ENCODE results near the gene FHOD3. TPM values are rescaled to one million over a fixed set of nuclear protein-coding genes. Genes with fewer than 3 reads are reported as not detected.

The FHOD3 gene
- total and polyA plus RNA-seq, 2 of the 8 experiments (the other 6 are each of a cell fraction or from before 2014, with no cell fraction given): 9.7 to 10.5 TPM

DNA sequence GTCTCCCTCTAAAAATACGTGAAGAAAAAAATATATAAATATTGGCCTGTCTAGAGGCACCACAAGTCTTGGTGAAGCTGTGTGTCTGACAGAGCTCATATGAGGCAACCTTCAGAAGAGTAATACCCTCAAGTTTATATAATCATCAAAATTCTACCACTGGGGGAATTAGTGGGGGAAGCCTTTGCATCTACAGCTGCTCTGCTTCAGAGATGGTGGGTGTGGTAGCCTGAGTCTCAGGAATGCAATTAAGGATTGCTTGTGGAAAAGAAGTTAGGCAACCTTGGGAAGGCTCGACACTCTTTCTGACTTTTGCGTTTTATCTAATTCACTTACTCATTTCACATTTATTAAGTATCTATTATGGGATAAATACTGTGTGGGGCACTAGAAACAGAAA, 513.9 kb downstream of the FHOD3 start:
- H2AFZ ChIP-seq (ENCODE audit: low read length): no peak overlapping the region
- no peak overlapping the region for H2BK15ac ChIP-seq (ENCODE audit: low read length)
- DNase-seq (ENCODE audit: low read depth in 1 of 2, low spot score in 2 of 2): no peak
- TF ChIP-seq, protein P1, sequence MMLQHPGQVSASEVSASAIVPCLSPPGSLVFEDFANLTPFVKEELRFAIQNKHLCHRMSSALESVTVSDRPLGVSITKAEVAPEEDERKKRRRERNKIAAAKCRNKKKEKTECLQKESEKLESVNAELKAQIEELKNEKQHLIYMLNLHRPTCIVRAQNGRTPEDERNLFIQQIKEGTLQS (IDR thresholded peaks at IDR 0.05; ENCODE audit: insufficient read depth, low read depth, low read length): no peak
- TF ChIP-seq KDM1A (IDR thresholded peaks at IDR 0.05; ENCODE audit: borderline replicate concordance, low read length) (no peak), BRCA1 (IDR thresholded peaks at IDR 0.05; ENCODE audit: low read depth, low read length) (no peak)
- H2AK5ac ChIP-seq (ENCODE audit: low read depth, low read length): no peak overlapping the region
- H4K5ac ChIP-seq (ENCODE audit: insufficient read length, low read depth, low read length): no peak overlapping the region
- no peak overlapping the region for H4K91ac ChIP-seq (replicated peaks; ENCODE audit: insufficient read length, low read length)
- H3K18ac ChIP-seq (ENCODE audit: extremely low read depth, low read length): no peak overlapping the region
- H3K4me3 ChIP-seq (ENCODE audit: extremely low read depth in 1 of 4, insufficient read depth in 2 of 4, low read depth in 3 of 4, low read length in 4 of 4): no peak overlapping the region
- no peaks in the 10 kb centered on the region for H3K27me3 ChIP-seq (replicated peaks in 1 of 4; ENCODE audit: control insufficient read depth in 3 of 4, extremely low read depth in 1 of 4, insufficient read depth in 3 of 4, low read length in 3 of 4)
- no peak overlapping the region for H3K4me2 ChIP-seq (ENCODE audit: insufficient read depth in 1 of 2, low read depth in 2 of 2, low read length in 2 of 2)
- no peak overlapping the region for H3K23ac ChIP-seq (ENCODE audit: insufficient read length)
- no peak overlapping the region for H3K9ac ChIP-seq (replicated peaks in 1 of 4; ENCODE audit: extremely low read depth in 1 of 4, low read depth in 3 of 4, low read length in 3 of 4)
- H2BK5ac ChIP-seq (ENCODE audit: low read depth, low read length): no peak overlapping the region
- H4K8ac ChIP-seq (ENCODE audit: extremely low read depth, insufficient read depth, low read length): no peak overlapping the region
- ChIA-PET CTCF (ENCODE audit: partially characterized antibody) (interaction anchor here (1.2 to 3.7 kb wide), 7 partner anchors 10 to 124 kb away, joined by 3 to 17 read pairs (median 5); no protein-coding TSS in a partner anchor), POLR2A (ENCODE audit: partially characterized antibody) (no interaction called here)
- H4K20me1 ChIP-seq (replicated peaks in 1 of 2; ENCODE audit: control insufficient read depth in 1 of 2, insufficient read depth in 2 of 2, low read length in 2 of 2): peaks cover 2 to 8% of the 10 kb centered on the region in 2 experiments
- H3K4ac ChIP-seq (replicated peaks; ENCODE audit: insufficient read length, low read depth, low read length): no peak overlapping the region
- H3K36me3 ChIP-seq (ENCODE audit: control insufficient read depth in 2 of 4, insufficient read depth in 4 of 4, low read length in 3 of 4): peaks cover 2 to 32% (median 16%) of the 10 kb centered on the region in 4 experiments; a peak in 7 of 8 replicates
- H2BK120ac ChIP-seq (replicated peaks; ENCODE audit: low read depth, low read length): no peak overlapping the region
- H3K23me2 ChIP-seq (ENCODE audit: low read depth, low read length): no peaks in the 10 kb centered on the region
- no peaks in the 10 kb centered on the region for H3K79me2 ChIP-seq (ENCODE audit: control insufficient read depth in 1 of 2, insufficient read depth in 2 of 2, low read length in 2 of 2)
- H3K27ac ChIP-seq (ENCODE audit: low read depth, low read length): no peak overlapping the region
- no peaks in the 10 kb centered on the region for H3K9me3 ChIP-seq (ENCODE audit: insufficient read depth in 2 of 2, low read depth in 1 of 2, low read length in 1 of 2)
- H3K4me1 ChIP-seq (replicated peaks in 1 of 4; ENCODE audit: control insufficient read depth in 3 of 4, insufficient read depth in 4 of 4, low read length in 3 of 4): no peaks in the 10 kb centered on the region
- no peak overlapping the region for H2BK20ac ChIP-seq (ENCODE audit: low read length)
- FAIRE-seq: no peak
- no peaks in the 10 kb centered on the region; the same call in 1 of the 2 replicates for H3K79me1 ChIP-seq (ENCODE audit: low read depth, low read length)
- H2BK12ac ChIP-seq (ENCODE audit: low read depth, low read length): no peak overlapping the region
- no peak overlapping the region for H3K14ac ChIP-seq (ENCODE audit: insufficient read length)
- no peak overlapping the region for H3K56ac ChIP-seq (replicated peaks; ENCODE audit: insufficient read length, low read depth, low read length)
- WGBS, 2 experiments (ENCODE audit: extremely low coverage in 1 of 2, insufficient coverage in 1 of 2, insufficient read length in 1 of 2, insufficient replicate concordance in 2 of 2, low coverage in 1 of 2, low lambda C conversion rate in 2 of 2, missing lambda C conversion rate in 1 of 2): 88% methylated on average over 3 of the region's 3 CpGs; no CpG with 5 or more reads in 1 of the 2 experiments
